Thyroid gland (tissue), 4 donors: ENCODE measurements around the gene IL11. TPM values are rescaled to one million over a fixed set of nuclear protein-coding genes. Genes with fewer than 3 reads are reported as not detected.

Source experiments
- DNase-seq, 2 donors: peaks; one replicate each; pipeline ENCODE4 v3.0.0-alpha.2; 2019
- H3K27ac ChIP-seq, 3 donors: fragments of 200-600 bp; sonication (generic); 1 replicate in 2 of 3; 2 replicates in 1 of 3; pipeline ENCODE4 v1.5.1; 2016 to 2019; ENCODE audit warnings: mild to moderate bottlenecking in 1 of 3, moderate library complexity in 1 of 3
- H3K27me3 ChIP-seq: fragments of 200-600 bp; sonication (generic); one replicate; pipeline ENCODE4 v1.5.1; 2019
- H3K36me3 ChIP-seq, 2 donors: fragments of 200-600 bp; sonication (generic); one replicate each; pipeline ENCODE4 v1.5.1; 2016 to 2019
- H3K4me1 ChIP-seq, 2 donors: fragments of 200-600 bp; sonication (generic); one replicate each; pipeline ENCODE4 v1.5.1; 2017 to 2019
- H3K4me3 ChIP-seq, 3 donors: fragments of 200-600 bp; sonication (generic); replicated peaks in 1 of 3; 1 replicate in 2 of 3; 2 replicates in 1 of 3; pipeline ENCODE4 v1.5.1; 2016; ENCODE audit warnings: mild to moderate bottlenecking in 1 of 3
- H3K9me3 ChIP-seq: fragments of 200-600 bp; sonication (generic); one replicate; pipeline ENCODE4 v1.5.1; 2017
- POLR2A ChIP-seq, 2 donors: fragments of 450-650 bp; IDR thresholded peaks; one replicate each; pipeline ENCODE4 v1.6.1; 2017; ENCODE audit warnings: antibody characterized with exemption in 2 of 2, mild to moderate bottlenecking in 2 of 2, moderate library complexity in 1 of 2
- WGBS, 2 donors: methylation state at CpG; one replicate each; pipeline ENCODE4 v1.1.5; 2017; 5-methylcytosine and 5-hydroxymethylcytosine counted together
- intact Hi-C: fragments of 100-400 bp; cut with DNase I; formaldehyde crosslinking; loops from one replicate; pipeline ENCODE4 v1.15.1; 2023
- total RNA-seq, 4 donors: library from RNA; depleted of rRNA; stranded (reverse); fragments of >200 nt; gene quantifications; one replicate each; pipeline ENCODE4 v1.2.3, GENCODE V29; 2016
- TF ChIP-seq, protein P1 (sequence below), 6 experiments: fragments of 200-600 bp in 3 of 6; fragments of 450-650 bp in 3 of 6; sonication (generic) in 3 of 6; IDR thresholded peaks; one replicate each; pipeline ENCODE4 v1.5.1; 2016 to 2019; ENCODE audit warnings: antibody characterized with exemption in 6 of 6, mild to moderate bottlenecking in 2 of 6, inconsistent platforms in 1 of 6, moderate library complexity in 1 of 6

The IL11 gene
- total RNA-seq, 4 donors from 2014 or later: not detected

GRCh38 chr19:55352040-55352439, 18.2 kb downstream of the IL11 start:
- Histone ChIP-seq H3K27ac (no peak overlapping the region), H3K9me3 (no peaks in the 10 kb centered on the region), H3K36me3 (no peaks in the 10 kb centered on the region), H3K4me3 (no peak overlapping the region), H3K4me1 (peaks cover 11 to 16% of the 10 kb centered on the region in 2 donors), H3K27me3 (peaks cover 25% of the 10 kb centered on the region)
- TF ChIP-seq, protein P1, sequence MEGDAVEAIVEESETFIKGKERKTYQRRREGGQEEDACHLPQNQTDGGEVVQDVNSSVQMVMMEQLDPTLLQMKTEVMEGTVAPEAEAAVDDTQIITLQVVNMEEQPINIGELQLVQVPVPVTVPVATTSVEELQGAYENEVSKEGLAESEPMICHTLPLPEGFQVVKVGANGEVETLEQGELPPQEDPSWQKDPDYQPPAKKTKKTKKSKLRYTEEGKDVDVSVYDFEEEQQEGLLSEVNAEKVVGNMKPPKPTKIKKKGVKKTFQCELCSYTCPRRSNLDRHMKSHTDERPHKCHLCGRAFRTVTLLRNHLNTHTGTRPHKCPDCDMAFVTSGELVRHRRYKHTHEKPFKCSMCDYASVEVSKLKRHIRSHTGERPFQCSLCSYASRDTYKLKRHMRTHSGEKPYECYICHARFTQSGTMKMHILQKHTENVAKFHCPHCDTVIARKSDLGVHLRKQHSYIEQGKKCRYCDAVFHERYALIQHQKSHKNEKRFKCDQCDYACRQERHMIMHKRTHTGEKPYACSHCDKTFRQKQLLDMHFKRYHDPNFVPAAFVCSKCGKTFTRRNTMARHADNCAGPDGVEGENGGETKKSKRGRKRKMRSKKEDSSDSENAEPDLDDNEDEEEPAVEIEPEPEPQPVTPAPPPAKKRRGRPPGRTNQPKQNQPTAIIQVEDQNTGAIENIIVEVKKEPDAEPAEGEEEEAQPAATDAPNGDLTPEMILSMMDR (IDR thresholded peaks at IDR 0.05): no peak
- no peak for TF ChIP-seq POLR2A (IDR thresholded peaks at IDR 0.05)
- intact Hi-C loops: no loop called here
- 54 to 71% methylated on average over 1 to 6 of the region's 6 CpGs for WGBS, 2 donors
- DNase-seq: no peak

DNA sequence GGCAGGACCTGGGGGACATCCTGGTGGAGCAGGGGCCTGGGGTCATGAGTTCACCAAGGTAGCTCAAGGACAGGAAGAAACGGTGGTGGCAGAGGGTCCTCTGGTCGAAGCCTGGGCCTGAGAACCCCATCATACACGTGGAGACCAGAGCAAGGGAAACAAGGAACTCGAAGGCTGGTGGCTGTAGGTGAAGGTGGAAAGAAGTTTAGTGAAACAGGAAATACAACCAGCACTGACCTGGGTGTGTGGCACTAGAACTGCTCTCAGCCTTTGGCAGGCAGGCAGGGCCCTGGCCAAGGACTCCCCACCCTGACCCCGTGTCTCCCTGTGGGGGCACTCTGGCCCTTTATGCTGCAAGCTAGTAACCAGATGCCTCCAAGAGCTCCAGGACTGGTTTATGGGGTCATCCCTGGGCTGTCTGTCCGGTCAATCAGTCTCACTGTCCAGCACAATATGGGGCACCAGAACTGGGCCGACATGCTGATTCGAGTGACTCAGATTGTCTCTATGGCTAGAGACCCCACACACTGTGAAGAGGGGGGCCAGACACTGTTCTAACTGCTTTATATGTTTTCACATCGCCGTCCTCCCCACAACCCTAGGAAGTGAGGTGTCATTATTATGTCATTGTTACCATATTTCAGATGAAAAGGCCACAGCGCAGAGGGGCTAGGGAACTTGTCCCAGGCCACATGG, 19.5 kb downstream of the IL11 start:
- intact Hi-C loops: no loop called here

GRCh38 chr19:55348317-55349034, 21.8 kb downstream of the IL11 start:
- 51 to 58% methylated on average over 14 to 20 of the region's 22 CpGs for WGBS, 2 donors
- intact Hi-C loops: no loop called here

More for the DNA sequence above, 19.5 kb downstream of the IL11 start:
- Histone ChIP-seq H3K27ac (no peak overlapping the region), H3K4me1 (peaks cover 11 to 16% of the 10 kb centered on the region in 2 donors), H3K4me3 (no peak overlapping the region), H3K9me3 (no peaks in the 10 kb centered on the region), H3K27me3 (peaks cover 25% of the 10 kb centered on the region), H3K36me3 (no peaks in the 10 kb centered on the region)
- TF ChIP-seq, protein P1 (IDR thresholded peaks at IDR 0.05): no peak
- TF ChIP-seq POLR2A (IDR thresholded peaks at IDR 0.05): no peak
- 71 to 81% methylated on average over 9 to 11 of the region's 11 CpGs for WGBS, 2 donors
- DNase-seq: no peak

DNA sequence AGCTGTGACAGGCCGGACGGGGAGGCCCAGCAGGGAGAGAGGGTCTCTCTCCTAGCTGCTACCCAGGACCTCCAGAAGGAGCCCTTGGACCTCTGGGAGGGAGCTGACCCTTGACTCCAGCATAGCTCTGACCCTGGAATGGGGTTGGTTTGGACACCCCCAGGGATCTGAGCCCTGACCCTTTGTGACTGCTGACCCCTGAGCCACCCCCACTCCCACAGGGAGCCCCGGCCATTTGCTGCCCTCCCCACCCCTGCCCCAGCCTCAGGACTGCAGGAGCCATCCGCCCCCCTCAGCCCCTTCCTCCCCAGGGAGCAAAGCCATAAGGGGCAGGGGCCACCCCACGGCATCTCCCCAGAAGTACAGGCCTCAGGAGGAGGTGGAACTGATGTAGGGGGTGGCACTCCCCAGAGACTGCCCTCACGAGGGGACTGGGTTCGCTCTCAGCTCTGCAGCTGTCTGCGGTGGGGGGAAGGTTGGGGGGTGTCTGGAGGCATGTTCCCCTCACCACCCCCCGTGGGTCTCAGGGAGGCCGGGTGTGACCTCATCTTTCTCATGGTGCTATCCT, 22.7 kb downstream of the IL11 start:
- no peak for DNase-seq
- Histone ChIP-seq H3K4me3 (no peak overlapping the region), H3K9me3 (no peaks in the 10 kb centered on the region), H3K36me3 (peaks cover 6% of the 10 kb centered on the region in 2 donors), H3K27ac (no peak overlapping the region), H3K27me3 (peaks cover 2% of the 10 kb centered on the region), H3K4me1 (no peaks in the 10 kb centered on the region)
- 66 to 82% methylated on average over 5 to 6 of the region's 10 CpGs for WGBS, 2 donors
- intact Hi-C loops: no loop called here
- TF ChIP-seq, protein P1 (IDR thresholded peaks at IDR 0.05): no peak
- no peak for TF ChIP-seq POLR2A (IDR thresholded peaks at IDR 0.05)

More at GRCh38 chr19:55348317-55349034, 21.8 kb downstream of the IL11 start:
- Histone ChIP-seq H3K36me3 (peaks cover 0 to 5% of the 10 kb centered on the region in 2 donors), H3K27me3 (peaks cover 12% of the 10 kb centered on the region), H3K4me1 (peaks cover under 1 to 4% of the 10 kb centered on the region in 2 donors), H3K9me3 (no peaks in the 10 kb centered on the region), H3K27ac (no peak overlapping the region), H3K4me3 (no peak overlapping the region)
- TF ChIP-seq, protein P1 (IDR thresholded peaks at IDR 0.05): no peak
- no peak for TF ChIP-seq POLR2A (IDR thresholded peaks at IDR 0.05)
- DNase-seq: peak in 1 of 2 donors; percentile 32
